Brain microvascular endothelial cell (primary cell): ENCODE measurements around the gene RAB23.

Source experiments
- DNase-seq: peaks from one replicate; pipeline ENCODE4 v3.0.0-alpha.2; 2020
- H3K27ac ChIP-seq: fragments of 250-450 bp; sonication (Bioruptor Pico); 2 replicates; pipeline ENCODE4 v1.5.1; 2020; ENCODE audit warnings: mild to moderate bottlenecking, moderate library complexity
- H3K27me3 ChIP-seq: fragments of 250-450 bp; sonication (Bioruptor Pico); replicated peaks from 2 replicates; pipeline ENCODE4 v1.5.1; 2020; ENCODE audit warnings: mild to moderate bottlenecking
- H3K36me3 ChIP-seq: fragments of 250-450 bp; sonication (Bioruptor Pico); replicated peaks from 2 replicates; pipeline ENCODE4 v1.5.1; 2020; ENCODE audit warnings: mild to moderate bottlenecking
- H3K4me3 ChIP-seq: 2 replicates; pipeline ENCODE4 v1.5.1; 2011; ENCODE audit warnings: low read depth, mild to moderate bottlenecking, control low read depth, low read length, moderate library complexity
- CTCF ChIP-seq: IDR thresholded peaks from 2 replicates; pipeline ENCODE4 v1.5.1; 2011; ENCODE audit warnings: low read depth, mild to moderate bottlenecking, moderate library complexity, low read length, control low read depth, inconsistent platforms; ENCODE audit errors: missing control alignments
- in situ Hi-C: cut with HindIII; loops from 2 replicates; pipeline ENCODE4 v1.10.0; 2017; ENCODE audit warnings: low sequenced_read_pairs, low pct_ligation_motif_present

RAB23 gene

GRCh38 chr6:57217270-57217669 is 4.8 kb downstream of the RAB23 start:
- no peak for DNase-seq
- Histone ChIP-seq H3K27me3 (no peaks in the 10 kb centered on the region), H3K27ac (no peak overlapping the region), H3K4me3 (no peak overlapping the region), H3K36me3 (no peaks in the 10 kb centered on the region)
- in situ Hi-C loops, result no loop called here
- no peak for TF ChIP-seq CTCF

- Histone ChIP-seq H3K4me3 (no peak overlapping the region), H3K27me3 (no peaks in the 10 kb centered on the region), H3K36me3 (no peaks in the 10 kb centered on the region), H3K27ac (no peak overlapping the region)
- in situ Hi-C loops, result no loop called here
- TF ChIP-seq CTCF, result peak; percentile 15
- DNase-seq, result no peak
Measured at GRCh38 chr6:57216235-57217101, 5.6 kb downstream of the RAB23 start.

- Histone ChIP-seq H3K27ac (no peak overlapping the region), H3K36me3 (no peaks in the 10 kb centered on the region), H3K27me3 (no peaks in the 10 kb centered on the region), H3K4me3 (no peak overlapping the region)
- no peak for DNase-seq
- in situ Hi-C loops, result no loop called here
- TF ChIP-seq CTCF, result no peak
Measured at GRCh38 chr6:57215260-57215659, 6.8 kb downstream of the RAB23 start.

GRCh38 chr6:57210060-57210459 is 12.0 kb downstream of the RAB23 start:
- no peak for DNase-seq
- Histone ChIP-seq H3K4me3 (no peak overlapping the region), H3K36me3 (peaks cover 3% of the 10 kb centered on the region), H3K27ac (no peak overlapping the region), H3K27me3 (no peaks in the 10 kb centered on the region)
- TF ChIP-seq CTCF, result no peak
- in situ Hi-C loops, result no loop called here

- H3K27me3 ChIP-seq, result no peaks in the 10 kb centered on the region
- DNase-seq, result no peak
- in situ Hi-C loops, result no loop called here
- no peak for TF ChIP-seq CTCF
- no peak overlapping the region for H3K27ac ChIP-seq
- H3K4me3 ChIP-seq, result no peak overlapping the region
- peaks cover 3% of the 10 kb centered on the region for H3K36me3 ChIP-seq
Measured at GRCh38 chr6:57209030-57209429, 13.1 kb downstream of the RAB23 start.

- Histone ChIP-seq H3K36me3 (peaks cover 3% of the 10 kb centered on the region), H3K4me3 (no peak overlapping the region), H3K27ac (no peak overlapping the region), H3K27me3 (no peaks in the 10 kb centered on the region)
- no peak for DNase-seq
- in situ Hi-C loops, result no loop called here
- TF ChIP-seq CTCF, result no peak
Measured at GRCh38 chr6:57207872-57208271, 14.2 kb downstream of the RAB23 start.
